Measurements from ENCODE around the gene PLEKHG5. TPM values are rescaled to one million over a fixed set of nuclear protein-coding genes. Genes with fewer than 3 reads are reported as not detected.

PLEKHG5 gene
- total and polyA plus RNA-seq, 2 donors (not counting 1 experiment from before 2014, with no cell fraction given): 0.13 to 0.20 TPM

DNA sequence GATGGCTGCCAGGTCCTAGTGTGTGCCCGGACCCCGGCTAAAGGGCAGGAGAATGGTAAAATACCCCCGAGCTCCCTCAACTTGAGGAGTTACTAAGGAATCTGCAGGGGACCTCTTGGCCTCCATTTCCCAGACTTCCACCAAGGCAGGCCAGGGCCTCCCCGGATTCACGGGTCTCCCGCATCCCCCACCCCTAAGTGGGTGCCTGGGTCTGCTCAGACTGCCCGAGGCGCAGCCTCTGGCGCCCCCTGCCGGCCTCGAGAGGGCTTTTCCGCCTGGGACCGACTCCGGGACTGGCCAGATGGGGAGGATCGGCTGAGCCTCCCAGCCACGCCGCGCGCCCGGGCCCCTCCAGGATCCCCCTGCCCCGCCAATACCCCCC is 1.7 kb downstream of the PLEKHG5 start:
- 14% methylated on average over 20 of the region's 21 CpGs for WGBS (ENCODE audit: insufficient coverage)
- H3K4me1 ChIP-seq (ENCODE audit: control insufficient read depth in 2 of 2, insufficient read depth in 2 of 2, low read length in 2 of 2): peaks cover 21 to 34% of the 10 kb centered on the region in 2 donors

GRCh38 chr1:6489383-6489765 is 2.1 kb downstream of the PLEKHG5 start:
- Histone ChIP-seq H4K20me1 (ENCODE audit: control insufficient read depth, insufficient read depth, low read length, poor library complexity, severe bottlenecking) (no peaks in the 10 kb centered on the region), H3K4me2 (replicated peaks; ENCODE audit: low read depth, low read length, poor library complexity, severe bottlenecking) (no peak overlapping the region), H2AFZ (ENCODE audit: insufficient read depth, low read depth, low read length, poor library complexity, severe bottlenecking) (no peak overlapping the region), H3K27ac (ENCODE audit: low read length in 2 of 2) (no peak overlapping the region), H3K36me3 (replicated peaks in 1 of 2; ENCODE audit: control extremely low read depth in 1 of 2, control insufficient read depth in 1 of 2, extremely low read depth in 1 of 2, insufficient read depth in 2 of 2, low read length in 1 of 2) (no peaks in the 10 kb centered on the region), H3K79me2 (ENCODE audit: control insufficient read depth, insufficient read depth, low read length) (no peaks in the 10 kb centered on the region), H3K4me1 (ENCODE audit: control insufficient read depth in 2 of 2, insufficient read depth in 2 of 2, low read length in 2 of 2) (peaks cover 21 to 36% of the 10 kb centered on the region in 2 donors), H3K9ac (ENCODE audit: low read length) (no peak overlapping the region), H3K9me3 (ENCODE audit: control extremely low read depth in 1 of 3, control insufficient read depth in 2 of 3, insufficient read depth in 1 of 3, low read length in 2 of 3) (peaks cover 0 to 4% (median 0%) of the 10 kb centered on the region in 3 donors), H3K27me3 (replicated peaks in 1 of 4; ENCODE audit: control extremely low read depth in 1 of 4, control insufficient read depth in 3 of 4, insufficient read depth in 4 of 4, low read length in 3 of 4) (peaks cover 0 to 24% (median 11%) of the 10 kb centered on the region in 4 experiments), H3K4me3 (ENCODE audit: control extremely low read depth in 1 of 5, extremely low read depth in 1 of 5, insufficient read depth in 1 of 5, low read depth in 2 of 5, low read length in 4 of 5) (no peak overlapping the region)
- H3K27ac Mint-ChIP-seq: no peak overlapping the region
- DNase-seq (no peak), ATAC-seq (ENCODE audit: low read depth) (no peak)
- CTCF ChIA-PET: interaction anchor here (0.6 to 8.5 kb wide), 7 partner anchors 9 to 157 kb away, joined by 3 to 86 read pairs (median 7); partner anchors contain the start of gene NOL9
- H3K27me3 Mint-ChIP-seq: peaks cover 16% of the 10 kb centered on the region
- TF ChIP-seq, protein P1, sequence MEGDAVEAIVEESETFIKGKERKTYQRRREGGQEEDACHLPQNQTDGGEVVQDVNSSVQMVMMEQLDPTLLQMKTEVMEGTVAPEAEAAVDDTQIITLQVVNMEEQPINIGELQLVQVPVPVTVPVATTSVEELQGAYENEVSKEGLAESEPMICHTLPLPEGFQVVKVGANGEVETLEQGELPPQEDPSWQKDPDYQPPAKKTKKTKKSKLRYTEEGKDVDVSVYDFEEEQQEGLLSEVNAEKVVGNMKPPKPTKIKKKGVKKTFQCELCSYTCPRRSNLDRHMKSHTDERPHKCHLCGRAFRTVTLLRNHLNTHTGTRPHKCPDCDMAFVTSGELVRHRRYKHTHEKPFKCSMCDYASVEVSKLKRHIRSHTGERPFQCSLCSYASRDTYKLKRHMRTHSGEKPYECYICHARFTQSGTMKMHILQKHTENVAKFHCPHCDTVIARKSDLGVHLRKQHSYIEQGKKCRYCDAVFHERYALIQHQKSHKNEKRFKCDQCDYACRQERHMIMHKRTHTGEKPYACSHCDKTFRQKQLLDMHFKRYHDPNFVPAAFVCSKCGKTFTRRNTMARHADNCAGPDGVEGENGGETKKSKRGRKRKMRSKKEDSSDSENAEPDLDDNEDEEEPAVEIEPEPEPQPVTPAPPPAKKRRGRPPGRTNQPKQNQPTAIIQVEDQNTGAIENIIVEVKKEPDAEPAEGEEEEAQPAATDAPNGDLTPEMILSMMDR (IDR thresholded peaks at IDR 0.05): no peak
- no peak for TF ChIP-seq EZH2 (IDR thresholded peaks at IDR 0.05; ENCODE audit: borderline replicate concordance, insufficient read depth, low read depth, low read length, poor library complexity, severe bottlenecking)
- H3K4me1 Mint-ChIP-seq: peaks cover 22% of the 10 kb centered on the region
- 86% methylated on average over 9 of the region's 9 CpGs for WGBS (ENCODE audit: insufficient coverage)
- POLR2A ChIA-PET: no interaction called here
- intact Hi-C loops (cut with micrococcal nuclease): no loop called here
- no peaks in the 10 kb centered on the region for H3K9me3 Mint-ChIP-seq (ENCODE audit: insufficient read depth)
- H3K4me3 Mint-ChIP-seq: no peak overlapping the region

More for the DNA sequence above, 1.7 kb downstream of the PLEKHG5 start:
- ATAC-seq (ENCODE audit: low read depth) (peak; percentile 71), DNase-seq (peak; percentile 83)
- peaks cover 0 to 4% (median 0%) of the 10 kb centered on the region in 3 donors for H3K9me3 ChIP-seq (ENCODE audit: control extremely low read depth in 1 of 3, control insufficient read depth in 2 of 3, insufficient read depth in 1 of 3, low read length in 2 of 3)
- peaks cover 0 to 21% (median 8%) of the 10 kb centered on the region in 4 experiments for H3K27me3 ChIP-seq (replicated peaks in 1 of 4; ENCODE audit: control extremely low read depth in 1 of 4, control insufficient read depth in 3 of 4, insufficient read depth in 4 of 4, low read length in 3 of 4)
- no peaks in the 10 kb centered on the region for H3K36me3 ChIP-seq (replicated peaks in 1 of 2; ENCODE audit: control extremely low read depth in 1 of 2, control insufficient read depth in 1 of 2, extremely low read depth in 1 of 2, insufficient read depth in 2 of 2, low read length in 1 of 2)
- Mint-ChIP-seq H3K27ac (peak overlapping the region; percentile 37), H3K9me3 (ENCODE audit: insufficient read depth) (no peaks in the 10 kb centered on the region), H3K4me3 (peak overlapping the region; percentile 70), H3K27me3 (peaks cover 12% of the 10 kb centered on the region), H3K4me1 (peaks cover 20% of the 10 kb centered on the region)
- H3K4me3 ChIP-seq (ENCODE audit: control extremely low read depth in 1 of 5, extremely low read depth in 1 of 5, insufficient read depth in 1 of 5, low read depth in 2 of 5, low read length in 4 of 5): peak overlapping the region in 4 of 5 experiments; percentile 44 to 83 (median 68)
- peak overlapping the region; percentile 91 for H2AFZ ChIP-seq (ENCODE audit: insufficient read depth, low read depth, low read length, poor library complexity, severe bottlenecking)
- no peak overlapping the region for H3K27ac ChIP-seq (ENCODE audit: low read length in 2 of 2)
- peak overlapping the region; percentile 77 for H3K9ac ChIP-seq (ENCODE audit: low read length)
- ChIA-PET POLR2A (no interaction called here), CTCF (interaction anchor here (0.6 to 8.5 kb wide), 5 partner anchors 9 to 156 kb away, joined by 3 to 86 read pairs (median 7); no protein-coding TSS in a partner anchor)
- peak overlapping the region; percentile 97 for H3K4me2 ChIP-seq (replicated peaks; ENCODE audit: low read depth, low read length, poor library complexity, severe bottlenecking)
- TF ChIP-seq EZH2 (IDR thresholded peaks at IDR 0.05; ENCODE audit: borderline replicate concordance, insufficient read depth, low read depth, low read length, poor library complexity, severe bottlenecking): no peak
- TF ChIP-seq, protein P1 (IDR thresholded peaks at IDR 0.05): peak; percentile 96
- intact Hi-C loops (cut with micrococcal nuclease): loop anchor here (1.0 kb wide), 1 partner anchor 157 kb away; no protein-coding TSS in a partner anchor
- no peaks in the 10 kb centered on the region for H4K20me1 ChIP-seq (ENCODE audit: control insufficient read depth, insufficient read depth, low read length, poor library complexity, severe bottlenecking)
- H3K79me2 ChIP-seq (ENCODE audit: control insufficient read depth, insufficient read depth, low read length): no peaks in the 10 kb centered on the region

Data from B cell (primary cell).